PC-9 (cell line): ENCODE measurements around the gene LYRM1. TPM values are rescaled to one million over a fixed set of nuclear protein-coding genes. Genes with fewer than 3 reads are reported as not detected.

Source experiments
- BruUV-seq: library from RNA; stranded (reverse); fragments of 400-500 nt; replicated peaks from 2 replicates; lab custom pipeline; 2021; lab: Mats Ljungman, UMichigan
- CTCF ChIA-PET: fragments of 300-600 bp; sonication (Branson Sonifier 250); formaldehyde crosslinking; loops from one replicate; lab custom pipeline; 2022; ENCODE audit warnings: antibody characterized with exemption; lab: Charles Lee
- POLR2A ChIA-PET: fragments of 300-600 bp; sonication (Branson Sonifier 250); formaldehyde crosslinking; loops from one replicate; lab custom pipeline; 2022; ENCODE audit warnings: antibody characterized with exemption; ENCODE audit not compliant: unreplicated experiment; lab: Charles Lee
- DNase-seq, 2 experiments: peaks; one replicate each; pipeline versions ENCODE4 v3.0.0 to v3.0.0-alpha.2; 2015 to 2022; ENCODE audit warnings: mixed read lengths in 1 of 2
- H2AFZ ChIP-seq: fragments of 200-600 bp; sonication (generic); 2 replicates; pipeline ENCODE4 v1.8.1; 2017; ENCODE audit warnings: antibody characterized with exemption
- H3F3A ChIP-seq: fragments of 200-600 bp; sonication (generic); 2 replicates; pipeline ENCODE4 v1.8.1; 2017; ENCODE audit warnings: antibody characterized with exemption, mild to moderate bottlenecking, low read depth; ENCODE audit not compliant: insufficient read depth
- H3K27ac ChIP-seq: fragments of 200-600 bp; sonication (generic); 2 replicates; pipeline ENCODE4 v1.6.1; 2016; ENCODE audit warnings: mixed run types
- H3K27me3 ChIP-seq: fragments of 200-600 bp; sonication (generic); 2 replicates; pipeline ENCODE4 v1.6.1; 2016; ENCODE audit warnings: low read depth, mixed run types; ENCODE audit not compliant: insufficient read depth
- H3K36me3 ChIP-seq: fragments of 200-600 bp; sonication (generic); 2 replicates; pipeline ENCODE4 v1.6.1; 2016; ENCODE audit warnings: low read depth, mixed run types
- H3K4me1 ChIP-seq: fragments of 200-600 bp; sonication (generic); replicated peaks from 2 replicates; pipeline ENCODE4 v1.6.1; 2016; ENCODE audit warnings: mixed run types; ENCODE audit not compliant: insufficient read depth
- H3K4me2 ChIP-seq: fragments of 200-600 bp; sonication (generic); 2 replicates; pipeline ENCODE4 v1.6.1; 2017; ENCODE audit warnings: mixed run types
- H3K4me3 ChIP-seq: fragments of 200-600 bp; sonication (generic); 2 replicates; pipeline ENCODE4 v1.6.1; 2016; ENCODE audit warnings: mixed run types
- H3K79me2 ChIP-seq: fragments of 200-600 bp; sonication (generic); 2 replicates; pipeline ENCODE4 v1.6.1; 2017; ENCODE audit warnings: low read depth, mixed run types
- H3K9me2 ChIP-seq: fragments of 200-600 bp; sonication (generic); 2 replicates; pipeline ENCODE4 v1.8.1; 2017; ENCODE audit warnings: mild to moderate bottlenecking; ENCODE audit not compliant: insufficient read depth
- H3K9me3 ChIP-seq: fragments of 200-600 bp; sonication (generic); 2 replicates; pipeline ENCODE4 v1.8.1; 2016; ENCODE audit warnings: low read depth; ENCODE audit not compliant: insufficient read depth
- H4K20me1 ChIP-seq: fragments of 200-600 bp; sonication (generic); 2 replicates; pipeline ENCODE4 v1.8.1; 2017; ENCODE audit not compliant: insufficient read depth
- EZH2 ChIP-seq: fragments of 200-600 bp; sonication (generic); IDR thresholded peaks from 2 replicates; pipeline ENCODE4 v1.8.0; 2017; ENCODE audit warnings: antibody characterized with exemption, low read depth
- intact Hi-C: fragments of 100-400 bp; cut with micrococcal nuclease; formaldehyde crosslinking; loops from one replicate; pipeline ENCODE4 v1.10.0; 2022; ENCODE audit not compliant: unreplicated experiment
- total RNA-seq: library from RNA; stranded (reverse); gene quantifications from 2 replicates; pipeline ENCODE4 v1.2.3, GENCODE V29; 2021
- TF ChIP-seq, protein P1 (sequence below): fragments of 200-600 bp; sonication (generic); conservative IDR thresholded peaks from 2 replicates; pipeline ENCODE4 v1.6.1; 2017; ENCODE audit warnings: mixed run types, antibody characterized with exemption, mild to moderate bottlenecking, moderate library complexity

The LYRM1 gene
- total RNA-seq, 1 experiment from 2014 or later = 51.7 TPM

DNA sequence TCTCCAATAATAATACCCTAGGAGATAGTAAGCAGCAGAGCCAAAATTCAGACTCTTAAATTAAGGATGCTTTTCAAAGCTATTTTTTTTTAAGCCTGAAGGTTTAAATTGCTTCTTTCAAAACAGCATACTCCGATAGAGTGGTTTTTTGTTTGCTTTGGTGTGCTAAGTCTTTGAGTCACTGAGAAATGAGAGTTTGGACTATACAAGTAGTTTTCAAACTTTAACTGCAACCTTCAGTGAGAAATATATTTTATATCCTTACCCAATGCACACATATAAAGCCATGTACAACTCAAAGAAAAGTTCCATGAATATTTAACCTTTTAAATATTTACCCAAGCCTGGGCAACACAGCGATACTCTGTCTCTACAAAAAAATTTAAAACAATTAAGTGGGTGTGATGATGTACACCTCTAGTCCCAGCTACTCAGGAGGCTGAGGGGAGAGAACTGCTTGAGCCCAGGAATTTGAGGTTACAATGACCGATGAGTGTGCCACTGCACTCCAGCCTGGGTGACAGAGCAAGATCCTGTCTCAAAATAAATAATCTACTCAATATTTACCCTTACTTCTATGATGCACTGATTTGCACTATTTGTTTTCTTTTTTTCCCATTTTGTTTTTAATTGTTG lies 19.6 kb upstream of the LYRM1 start:
- Histone ChIP-seq H3K9me2 (no peaks in the 10 kb centered on the region), H3K4me1 (peaks cover 30% of the 10 kb centered on the region), H3K4me3 (no peak overlapping the region), H4K20me1 (peaks cover 6% of the 10 kb centered on the region; the same call in 1 of the 2 replicates), H3K36me3 (0 out of 2 replicates have a peak, but pooled peaks cover 5% of the 10 kb centered on the region), H3K9me3 (no peaks in the 10 kb centered on the region), H3K27ac (no peak overlapping the region), H3K27me3 (no peaks in the 10 kb centered on the region), H3K4me2 (no peak overlapping the region), H3F3A (peaks cover 17% of the 10 kb centered on the region), H3K79me2 (peaks cover 86% of the 10 kb centered on the region), H2AFZ (no peak overlapping the region)
- TF ChIP-seq, protein P1, sequence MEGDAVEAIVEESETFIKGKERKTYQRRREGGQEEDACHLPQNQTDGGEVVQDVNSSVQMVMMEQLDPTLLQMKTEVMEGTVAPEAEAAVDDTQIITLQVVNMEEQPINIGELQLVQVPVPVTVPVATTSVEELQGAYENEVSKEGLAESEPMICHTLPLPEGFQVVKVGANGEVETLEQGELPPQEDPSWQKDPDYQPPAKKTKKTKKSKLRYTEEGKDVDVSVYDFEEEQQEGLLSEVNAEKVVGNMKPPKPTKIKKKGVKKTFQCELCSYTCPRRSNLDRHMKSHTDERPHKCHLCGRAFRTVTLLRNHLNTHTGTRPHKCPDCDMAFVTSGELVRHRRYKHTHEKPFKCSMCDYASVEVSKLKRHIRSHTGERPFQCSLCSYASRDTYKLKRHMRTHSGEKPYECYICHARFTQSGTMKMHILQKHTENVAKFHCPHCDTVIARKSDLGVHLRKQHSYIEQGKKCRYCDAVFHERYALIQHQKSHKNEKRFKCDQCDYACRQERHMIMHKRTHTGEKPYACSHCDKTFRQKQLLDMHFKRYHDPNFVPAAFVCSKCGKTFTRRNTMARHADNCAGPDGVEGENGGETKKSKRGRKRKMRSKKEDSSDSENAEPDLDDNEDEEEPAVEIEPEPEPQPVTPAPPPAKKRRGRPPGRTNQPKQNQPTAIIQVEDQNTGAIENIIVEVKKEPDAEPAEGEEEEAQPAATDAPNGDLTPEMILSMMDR = no peak
- TF ChIP-seq EZH2 = no peak
- CTCF ChIA-PET = no interaction called here
- DNase-seq = no peak
- intact Hi-C loops = no loop called here
- POLR2A ChIA-PET = interaction anchor here (0.6 to 0.7 kb wide), 2 partner anchors 11 to 420 kb away, joined by 5 to 6 read pairs; no protein-coding TSS in a partner anchor
- BruUV-seq = no TSS peak

- Histone ChIP-seq H3K4me1 (peaks cover 30% of the 10 kb centered on the region), H3K4me3 (no peak overlapping the region), H3K79me2 (peaks cover 83% of the 10 kb centered on the region), H3F3A (peaks cover 17% of the 10 kb centered on the region), H3K4me2 (no peak overlapping the region), H4K20me1 (peaks cover 6% of the 10 kb centered on the region; the same call in 1 of the 2 replicates), H3K9me3 (no peaks in the 10 kb centered on the region), H3K9me2 (no peaks in the 10 kb centered on the region), H3K36me3 (0 out of 2 replicates have a peak, but pooled peaks cover 5% of the 10 kb centered on the region), H3K27ac (no peak overlapping the region), H3K27me3 (no peaks in the 10 kb centered on the region), H2AFZ (no peak overlapping the region)
- no peak for DNase-seq
- TF ChIP-seq, protein P1 = no peak
- no peak for TF ChIP-seq EZH2
- ChIA-PET POLR2A (interaction anchor here (0.7 kb wide), 1 partner anchor 419 kb away, joined by 6 read pairs; no protein-coding TSS in a partner anchor), CTCF (no interaction called here)
- BruUV-seq = no TSS peak
- intact Hi-C loops = no loop called here
These were observed 19.1 kb upstream of the LYRM1 start for GRCh38 chr16:20881503-20881878.

GRCh38 chr16:20883554-20884239 lies 16.9 kb upstream of the LYRM1 start:
- POLR2A ChIA-PET = interaction anchor here (0.6 kb wide), 1 partner anchor 30 kb away, joined by 12 read pairs; no protein-coding TSS in a partner anchor

More at GRCh38 chr16:20883554-20884239, 16.9 kb upstream of the LYRM1 start:
- H3K27ac ChIP-seq = no peak overlapping the region
- H3K4me1 ChIP-seq = peaks cover 29% of the 10 kb centered on the region
- no peak overlapping the region for H3K4me3 ChIP-seq
- H3F3A ChIP-seq = peaks cover 17% of the 10 kb centered on the region
- H3K27me3 ChIP-seq = no peaks in the 10 kb centered on the region
- TF ChIP-seq EZH2 = no peak
- TF ChIP-seq, protein P1 = no peak
- H2AFZ ChIP-seq = no peak overlapping the region
- intact Hi-C loops = no loop called here
- H3K4me2 ChIP-seq = 0 out of 2 replicates have a peak overlapping the region, but pooled peaks have one; percentile 6
- no peaks in the 10 kb centered on the region for H3K9me2 ChIP-seq
- BruUV-seq = no TSS peak
- H4K20me1 ChIP-seq = peaks cover 9% of the 10 kb centered on the region
- H3K9me3 ChIP-seq = no peaks in the 10 kb centered on the region; the same call in 1 of the 2 replicates
- CTCF ChIA-PET = no interaction called here
- DNase-seq = no peak
- H3K36me3 ChIP-seq = 0 out of 2 replicates have a peak, but pooled peaks cover 10% of the 10 kb centered on the region
- peaks cover 78% of the 10 kb centered on the region for H3K79me2 ChIP-seq
